DMS53 treated with DMSO at 0.1 percent for 48 hours (cell line): ENCODE measurements around the gene CFAP45.
A peak's percentile ranks its signal among the peaks of the same experiment; 100 is the strongest.

Experiments used
- DNase-seq: peaks from one replicate; lab custom pipeline; 2025; ENCODE audit not compliant: unreplicated experiment; lab: John Stamatoyannopoulos, UW

Gene CFAP45

GRCh38 chr1:159937054-159937750 is 37.2 kb upstream of the CFAP45 start:
- DNase-seq = no peak

GRCh38 chr1:159936273-159936904 is 36.4 kb upstream of the CFAP45 start:
- peak; percentile 41 for DNase-seq

GRCh38 chr1:159935719-159936272 is 35.8 kb upstream of the CFAP45 start:
- no peak for DNase-seq

- DNase-seq = no peak
These were observed 35.3 kb upstream of the CFAP45 start for GRCh38 chr1:159935305-159935704.

GRCh38 chr1:159934136-159935039 is 34.4 kb upstream of the CFAP45 start:
- no peak for DNase-seq

- no peak for DNase-seq
These were observed 33.4 kb upstream of the CFAP45 start for GRCh38 chr1:159933347-159933746.

GRCh38 chr1:159932296-159933285 is 32.6 kb upstream of the CFAP45 start:
- DNase-seq = no peak

GRCh38 chr1:159931795-159932173 is 31.8 kb upstream of the CFAP45 start:
- no peak for DNase-seq

- no peak for DNase-seq
These were observed 31.3 kb upstream of the CFAP45 start for GRCh38 chr1:159931101-159931794.

GRCh38 chr1:159930634-159931033 is 30.7 kb upstream of the CFAP45 start:
- DNase-seq = no peak

- DNase-seq = no peak
These were observed 30.3 kb upstream of the CFAP45 start for GRCh38 chr1:159930216-159930615.

GRCh38 chr1:159929155-159930051 is 29.4 kb upstream of the CFAP45 start:
- no peak for DNase-seq

GRCh38 chr1:159928491-159929050 is 28.6 kb upstream of the CFAP45 start:
- DNase-seq = no peak

GRCh38 chr1:159927849-159928431 is 28.0 kb upstream of the CFAP45 start:
- DNase-seq = no peak

GRCh38 chr1:159927211-159927848 is 27.4 kb upstream of the CFAP45 start:
- DNase-seq = no peak

- no peak for DNase-seq
These were observed 25.7 kb upstream of the CFAP45 start for GRCh38 chr1:159925719-159926078.
